Loucy (cell line): Measurements from ENCODE around the gene NKX1-2.

Experiments used
- EZH2phosphoT487 ChIP-seq: fragments of 200-600 bp; IDR thresholded peaks from 2 replicates; pipeline ENCODE4 v1.6.1; 2018; ENCODE audit warnings: antibody characterized with exemption, mild to moderate bottlenecking, moderate library complexity, borderline replicate concordance
- TF ChIP-seq, protein P1 (sequence below): fragments of 200-600 bp; sonication (generic); conservative IDR thresholded peaks from 2 replicates; pipeline ENCODE4 v1.5.1; 2014; ENCODE audit warnings: mild to moderate bottlenecking, antibody characterized with exemption, low read length

DNA sequence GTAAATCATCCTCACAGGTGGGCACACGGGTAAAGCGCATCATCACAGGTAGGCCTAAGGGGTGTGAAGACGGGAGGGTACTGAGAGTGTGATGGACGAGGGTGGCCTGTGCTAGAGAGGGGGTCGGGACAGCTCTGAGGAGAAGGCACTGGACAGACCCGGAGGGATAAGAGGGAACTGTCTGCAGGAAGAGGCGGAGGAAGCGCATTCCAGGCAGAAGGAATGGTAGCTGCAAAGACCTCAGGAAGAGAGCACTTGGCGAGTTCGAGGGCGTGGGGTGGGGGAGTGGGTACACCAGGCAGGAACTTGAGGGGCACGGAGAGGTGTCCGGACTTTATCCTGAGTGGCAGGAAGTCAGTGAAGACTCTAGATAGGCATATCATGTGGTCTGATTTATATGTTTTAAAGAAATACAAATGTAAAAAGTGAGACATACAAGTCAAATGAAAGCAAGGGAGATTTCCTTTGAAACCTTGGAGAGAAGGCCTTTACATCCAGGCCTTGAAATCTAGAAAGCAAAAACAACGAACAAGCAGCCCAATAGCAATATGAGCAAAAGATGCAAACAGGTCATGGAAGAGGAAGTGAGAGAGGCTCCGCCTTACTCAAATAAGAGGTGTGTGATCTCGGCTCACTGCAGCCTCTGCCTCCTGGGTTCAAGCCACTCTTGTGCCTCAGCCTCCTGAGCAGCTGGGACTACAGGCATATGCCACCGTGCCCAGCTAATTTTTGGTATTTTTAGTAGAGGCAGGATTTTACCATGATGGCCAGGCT lies 15.4 kb upstream of the NKX1-2 start:
- TF ChIP-seq, protein P1, sequence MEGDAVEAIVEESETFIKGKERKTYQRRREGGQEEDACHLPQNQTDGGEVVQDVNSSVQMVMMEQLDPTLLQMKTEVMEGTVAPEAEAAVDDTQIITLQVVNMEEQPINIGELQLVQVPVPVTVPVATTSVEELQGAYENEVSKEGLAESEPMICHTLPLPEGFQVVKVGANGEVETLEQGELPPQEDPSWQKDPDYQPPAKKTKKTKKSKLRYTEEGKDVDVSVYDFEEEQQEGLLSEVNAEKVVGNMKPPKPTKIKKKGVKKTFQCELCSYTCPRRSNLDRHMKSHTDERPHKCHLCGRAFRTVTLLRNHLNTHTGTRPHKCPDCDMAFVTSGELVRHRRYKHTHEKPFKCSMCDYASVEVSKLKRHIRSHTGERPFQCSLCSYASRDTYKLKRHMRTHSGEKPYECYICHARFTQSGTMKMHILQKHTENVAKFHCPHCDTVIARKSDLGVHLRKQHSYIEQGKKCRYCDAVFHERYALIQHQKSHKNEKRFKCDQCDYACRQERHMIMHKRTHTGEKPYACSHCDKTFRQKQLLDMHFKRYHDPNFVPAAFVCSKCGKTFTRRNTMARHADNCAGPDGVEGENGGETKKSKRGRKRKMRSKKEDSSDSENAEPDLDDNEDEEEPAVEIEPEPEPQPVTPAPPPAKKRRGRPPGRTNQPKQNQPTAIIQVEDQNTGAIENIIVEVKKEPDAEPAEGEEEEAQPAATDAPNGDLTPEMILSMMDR: no peak
- TF ChIP-seq EZH2phosphoT487: no peak
